G401.6 (cell line): ENCODE results near the gene UQCC5.

ENCODE experiments used
- FAIRE-seq: peaks from 2 replicates; lab custom pipeline; 2012; peaks lifted over from hg19 to GRCh38; lab: Jason Lieb, UNC

Gene UQCC5

GRCh38 chr3:52504977-52505376, 31.4 kb upstream of the UQCC5 start:
- no peak for FAIRE-seq

GRCh38 chr3:52506266-52506966, 30.0 kb upstream of the UQCC5 start:
- no peak for FAIRE-seq

GRCh38 chr3:52507359-52507758, 29.0 kb upstream of the UQCC5 start:
- FAIRE-seq = no peak

- FAIRE-seq = no peak
These were observed 26.6 kb upstream of the UQCC5 start for GRCh38 chr3:52509753-52510328.

- FAIRE-seq = no peak
These were observed 24.9 kb upstream of the UQCC5 start for GRCh38 chr3:52511509-52511908.

- FAIRE-seq = no peak
These were observed 24.3 kb upstream of the UQCC5 start for GRCh38 chr3:52512105-52512504.

- no peak for FAIRE-seq
These were observed 23.7 kb upstream of the UQCC5 start for GRCh38 chr3:52512727-52513126.

GRCh38 chr3:52513281-52513680, 23.1 kb upstream of the UQCC5 start:
- FAIRE-seq = no peak

- no peak for FAIRE-seq
These were observed 21.8 kb upstream of the UQCC5 start for GRCh38 chr3:52514576-52514975.

- FAIRE-seq = no peak
These were observed 21.2 kb upstream of the UQCC5 start for GRCh38 chr3:52515192-52515591.

- no peak for FAIRE-seq
These were observed 19.8 kb upstream of the UQCC5 start for GRCh38 chr3:52516509-52517195.

- no peak for FAIRE-seq
These were observed 18.3 kb upstream of the UQCC5 start for GRCh38 chr3:52517796-52518722.

- no peak for FAIRE-seq
These were observed 17.5 kb upstream of the UQCC5 start for GRCh38 chr3:52518723-52519444.

GRCh38 chr3:52519445-52520140, 16.8 kb upstream of the UQCC5 start:
- no peak for FAIRE-seq

- FAIRE-seq = no peak
These were observed 16.2 kb upstream of the UQCC5 start for GRCh38 chr3:52520141-52520667.

- FAIRE-seq = no peak
These were observed 15.5 kb upstream of the UQCC5 start for GRCh38 chr3:52520716-52521487.

GRCh38 chr3:52521488-52521824, 14.9 kb upstream of the UQCC5 start:
- no peak for FAIRE-seq

- no peak for FAIRE-seq
These were observed 14.3 kb upstream of the UQCC5 start for GRCh38 chr3:52521881-52522650.

GRCh38 chr3:52522651-52523251, 13.7 kb upstream of the UQCC5 start:
- FAIRE-seq = no peak
